HG02678 (cell line): Measurements from ENCODE around the gene PPP6R1.

Source experiments
- ATAC-seq: cut with Tn5 transposase; IDR thresholded peaks from one replicate; pipeline ENCODE4 v1.9.1; 2021; ENCODE audit warnings: mild to moderate bottlenecking, moderate library complexity; ENCODE audit not compliant: unreplicated experiment

PPP6R1 gene

GRCh38 chr19:55197528-55197927 lies 61.3 kb downstream of the PPP6R1 start:
- ATAC-seq, result no peak

GRCh38 chr19:55196803-55197202 lies 62.0 kb downstream of the PPP6R1 start:
- no peak for ATAC-seq

GRCh38 chr19:55193481-55193880 lies 65.3 kb downstream of the PPP6R1 start:
- ATAC-seq, result no peak

- ATAC-seq, result no peak
Observed at GRCh38 chr19:55189403-55189835, 69.4 kb downstream of the PPP6R1 start.

- no peak for ATAC-seq
Observed at GRCh38 chr19:55188625-55189024, 70.2 kb downstream of the PPP6R1 start.

- ATAC-seq, result no peak
Observed at GRCh38 chr19:55186080-55186479, 72.7 kb downstream of the PPP6R1 start.

- ATAC-seq, result no peak
Observed at GRCh38 chr19:55181740-55182139, 77.1 kb downstream of the PPP6R1 start.
